ENCODE data around the gene ZC3H7A. TPM values are rescaled to one million over a fixed set of nuclear protein-coding genes. Genes with fewer than 3 reads are reported as not detected.
"Not testable (repeated sequence)": the region's sequence is repeated elsewhere in the genome, so short reads cannot be mapped to it uniquely, and the experiment has no call there.

Gene ZC3H7A
- total and polyA plus RNA-seq, 4 donors = 12.4 to 37.7 (median 24.7) TPM

DNA sequence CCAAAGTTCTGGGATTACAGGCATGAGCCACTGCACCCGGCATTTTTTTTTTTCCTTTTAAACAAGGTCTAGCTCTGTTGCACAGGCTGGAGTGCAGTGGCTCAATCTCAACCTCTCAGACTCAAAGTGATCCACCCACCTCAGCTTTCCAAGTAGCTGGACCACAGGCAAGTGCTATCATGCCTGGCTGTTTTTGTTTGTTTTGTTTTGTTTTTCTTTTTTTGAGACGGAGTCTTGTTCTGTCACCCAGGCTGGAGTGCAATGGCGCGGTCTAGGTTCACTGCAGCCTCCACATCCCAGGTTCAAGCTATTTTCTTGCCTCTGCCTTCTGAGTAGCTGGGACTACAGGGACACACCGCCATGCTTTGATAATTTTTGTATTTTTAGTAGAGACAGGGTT lies 19.1 kb upstream of the ZC3H7A start:
- no peaks in the 10 kb centered on the region for H3K36me3 ChIP-seq (ENCODE audit: control insufficient read depth in 4 of 4, insufficient read depth in 3 of 4, low read depth in 1 of 4, low read length in 3 of 4)
- no peaks in the 10 kb centered on the region for H3K9me3 ChIP-seq (ENCODE audit: control insufficient read depth in 4 of 4, low read length in 3 of 4)
- no peaks in the 10 kb centered on the region for H3K4me1 ChIP-seq (ENCODE audit: control insufficient read depth in 4 of 4, insufficient read depth in 4 of 4, low read length in 3 of 4)
- TF ChIP-seq JUND (IDR thresholded peaks at IDR 0.05) (no peak), RXRA (IDR thresholded peaks at IDR 0.05) (no peak), EGR1 (IDR thresholded peaks at IDR 0.05; ENCODE audit: low read depth in 2 of 2) (no peak), SP1 (IDR thresholded peaks at IDR 0.05) (no peak), HNF4G (IDR thresholded peaks at IDR 0.05) (no peak), FOXA1 (IDR thresholded peaks at IDR 0.05) (no peak)
- TF ChIP-seq, protein P1, sequence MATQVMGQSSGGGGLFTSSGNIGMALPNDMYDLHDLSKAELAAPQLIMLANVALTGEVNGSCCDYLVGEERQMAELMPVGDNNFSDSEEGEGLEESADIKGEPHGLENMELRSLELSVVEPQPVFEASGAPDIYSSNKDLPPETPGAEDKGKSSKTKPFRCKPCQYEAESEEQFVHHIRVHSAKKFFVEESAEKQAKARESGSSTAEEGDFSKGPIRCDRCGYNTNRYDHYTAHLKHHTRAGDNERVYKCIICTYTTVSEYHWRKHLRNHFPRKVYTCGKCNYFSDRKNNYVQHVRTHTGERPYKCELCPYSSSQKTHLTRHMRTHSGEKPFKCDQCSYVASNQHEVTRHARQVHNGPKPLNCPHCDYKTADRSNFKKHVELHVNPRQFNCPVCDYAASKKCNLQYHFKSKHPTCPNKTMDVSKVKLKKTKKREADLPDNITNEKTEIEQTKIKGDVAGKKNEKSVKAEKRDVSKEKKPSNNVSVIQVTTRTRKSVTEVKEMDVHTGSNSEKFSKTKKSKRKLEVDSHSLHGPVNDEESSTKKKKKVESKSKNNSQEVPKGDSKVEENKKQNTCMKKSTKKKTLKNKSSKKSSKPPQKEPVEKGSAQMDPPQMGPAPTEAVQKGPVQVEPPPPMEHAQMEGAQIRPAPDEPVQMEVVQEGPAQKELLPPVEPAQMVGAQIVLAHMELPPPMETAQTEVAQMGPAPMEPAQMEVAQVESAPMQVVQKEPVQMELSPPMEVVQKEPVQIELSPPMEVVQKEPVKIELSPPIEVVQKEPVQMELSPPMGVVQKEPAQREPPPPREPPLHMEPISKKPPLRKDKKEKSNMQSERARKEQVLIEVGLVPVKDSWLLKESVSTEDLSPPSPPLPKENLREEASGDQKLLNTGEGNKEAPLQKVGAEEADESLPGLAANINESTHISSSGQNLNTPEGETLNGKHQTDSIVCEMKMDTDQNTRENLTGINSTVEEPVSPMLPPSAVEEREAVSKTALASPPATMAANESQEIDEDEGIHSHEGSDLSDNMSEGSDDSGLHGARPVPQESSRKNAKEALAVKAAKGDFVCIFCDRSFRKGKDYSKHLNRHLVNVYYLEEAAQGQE (IDR thresholded peaks at IDR 0.05) = no peak
- TF ChIP-seq, protein P2, sequence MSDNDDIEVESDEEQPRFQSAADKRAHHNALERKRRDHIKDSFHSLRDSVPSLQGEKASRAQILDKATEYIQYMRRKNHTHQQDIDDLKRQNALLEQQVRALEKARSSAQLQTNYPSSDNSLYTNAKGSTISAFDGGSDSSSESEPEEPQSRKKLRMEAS (IDR thresholded peaks at IDR 0.05) = no peak
- no peak overlapping the region for H3K9ac ChIP-seq (ENCODE audit: low read depth in 1 of 2, low read length in 2 of 2)
- WGBS = 90% methylated on average over 5 of the region's 5 CpGs
- H3K27me3 ChIP-seq (ENCODE audit: control insufficient read depth in 4 of 4, insufficient read depth in 4 of 4, low read length in 3 of 4) = no peaks in the 10 kb centered on the region
- DNase-seq (ENCODE audit: low spot score) = no peak
- H3K4me3 ChIP-seq (ENCODE audit: low read depth in 1 of 3, low read length in 3 of 3) = no peak overlapping the region
- no peak overlapping the region for H3K27ac ChIP-seq (ENCODE audit: low read depth in 1 of 2, low read length in 2 of 2)

DNA sequence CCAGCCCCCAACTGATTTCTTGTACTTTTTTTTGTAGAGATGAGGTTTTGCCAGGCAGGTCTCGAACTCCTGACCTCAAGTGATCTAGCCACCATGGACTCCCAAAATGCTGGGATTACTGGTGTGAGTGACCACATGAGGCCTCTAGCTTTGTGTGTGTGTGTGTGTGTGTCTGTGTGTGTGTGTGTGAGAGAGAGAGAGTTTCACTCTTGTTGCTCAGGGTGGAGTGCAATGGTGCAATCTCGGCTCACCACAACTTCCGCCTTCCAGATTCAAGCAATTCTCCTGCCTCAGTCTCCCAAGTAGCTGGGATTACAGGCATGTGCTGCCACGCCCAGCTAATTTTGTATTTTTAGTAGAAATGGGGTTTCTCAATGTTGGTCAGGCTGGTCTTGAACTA lies 17.7 kb upstream of the ZC3H7A start:
- WGBS = 82% methylated on average over 4 of the region's 4 CpGs
- H3K4me1 ChIP-seq (ENCODE audit: control insufficient read depth in 4 of 4, insufficient read depth in 4 of 4, low read length in 3 of 4); H3K36me3 ChIP-seq (ENCODE audit: control insufficient read depth in 4 of 4, insufficient read depth in 3 of 4, low read depth in 1 of 4, low read length in 3 of 4); H3K9me3 ChIP-seq (ENCODE audit: control insufficient read depth in 4 of 4, low read length in 3 of 4); H3K27me3 ChIP-seq (ENCODE audit: control insufficient read depth in 4 of 4, insufficient read depth in 4 of 4, low read length in 3 of 4); DNase-seq (ENCODE audit: low spot score); H3K9ac ChIP-seq (ENCODE audit: low read depth in 1 of 2, low read length in 2 of 2); H3K4me3 ChIP-seq (ENCODE audit: low read depth in 1 of 3, low read length in 3 of 3); H3K27ac ChIP-seq (ENCODE audit: low read depth in 1 of 2, low read length in 2 of 2): not testable (repeated sequence)

DNA sequence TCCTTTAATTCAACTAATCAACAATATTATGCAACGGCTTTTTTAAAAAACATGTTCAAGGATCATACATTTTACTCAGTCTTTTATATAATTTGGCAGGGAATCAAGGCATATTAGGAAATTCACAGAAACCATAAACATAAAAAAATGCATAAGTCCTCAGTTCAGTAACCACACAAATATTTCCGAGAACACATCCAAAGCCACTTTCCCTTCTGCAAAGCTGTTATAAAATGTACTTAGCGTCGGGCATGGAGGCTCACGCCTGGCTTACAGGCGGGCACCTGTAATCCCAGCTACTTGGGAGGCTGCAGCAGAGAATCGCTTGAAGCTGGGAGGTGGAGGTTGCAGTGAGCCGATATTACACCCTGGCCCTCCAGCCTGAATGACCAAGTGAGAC lies 9.7 kb upstream of the ZC3H7A start:
- H3K27ac ChIP-seq (ENCODE audit: low read depth in 1 of 2, low read length in 2 of 2) = no peak overlapping the region
- TF ChIP-seq GABPA (IDR thresholded peaks at IDR 0.05 in 1 of 2, conservative IDR thresholded peaks at IDR 0.05 in 1 of 2) (no peak), FOXA1 (IDR thresholded peaks at IDR 0.05) (no peak), FOXA2 (IDR thresholded peaks at IDR 0.05) (no peak), YY1 (IDR thresholded peaks at IDR 0.05) (no peak), RAD21 (IDR thresholded peaks at IDR 0.05) (no peak), TAF1 (conservative IDR thresholded peaks at IDR 0.05) (no peak), HNF4A (conservative IDR thresholded peaks at IDR 0.05) (no peak)
- TF ChIP-seq, protein P3, sequence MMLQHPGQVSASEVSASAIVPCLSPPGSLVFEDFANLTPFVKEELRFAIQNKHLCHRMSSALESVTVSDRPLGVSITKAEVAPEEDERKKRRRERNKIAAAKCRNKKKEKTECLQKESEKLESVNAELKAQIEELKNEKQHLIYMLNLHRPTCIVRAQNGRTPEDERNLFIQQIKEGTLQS (IDR thresholded peaks at IDR 0.05) = no peak
- TF ChIP-seq, protein P2 (IDR thresholded peaks at IDR 0.05) = no peak
- TF ChIP-seq, protein P4, sequence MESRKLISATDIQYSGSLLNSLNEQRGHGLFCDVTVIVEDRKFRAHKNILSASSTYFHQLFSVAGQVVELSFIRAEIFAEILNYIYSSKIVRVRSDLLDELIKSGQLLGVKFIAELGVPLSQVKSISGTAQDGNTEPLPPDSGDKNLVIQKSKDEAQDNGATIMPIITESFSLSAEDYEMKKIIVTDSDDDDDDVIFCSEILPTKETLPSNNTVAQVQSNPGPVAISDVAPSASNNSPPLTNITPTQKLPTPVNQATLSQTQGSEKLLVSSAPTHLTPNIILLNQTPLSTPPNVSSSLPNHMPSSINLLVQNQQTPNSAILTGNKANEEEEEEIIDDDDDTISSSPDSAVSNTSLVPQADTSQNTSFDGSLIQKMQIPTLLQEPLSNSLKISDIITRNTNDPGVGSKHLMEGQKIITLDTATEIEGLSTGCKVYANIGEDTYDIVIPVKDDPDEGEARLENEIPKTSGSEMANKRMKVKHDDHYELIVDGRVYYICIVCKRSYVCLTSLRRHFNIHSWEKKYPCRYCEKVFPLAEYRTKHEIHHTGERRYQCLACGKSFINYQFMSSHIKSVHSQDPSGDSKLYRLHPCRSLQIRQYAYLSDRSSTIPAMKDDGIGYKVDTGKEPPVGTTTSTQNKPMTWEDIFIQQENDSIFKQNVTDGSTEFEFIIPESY (IDR thresholded peaks at IDR 0.05) = no peak
- TF ChIP-seq, protein P5, sequence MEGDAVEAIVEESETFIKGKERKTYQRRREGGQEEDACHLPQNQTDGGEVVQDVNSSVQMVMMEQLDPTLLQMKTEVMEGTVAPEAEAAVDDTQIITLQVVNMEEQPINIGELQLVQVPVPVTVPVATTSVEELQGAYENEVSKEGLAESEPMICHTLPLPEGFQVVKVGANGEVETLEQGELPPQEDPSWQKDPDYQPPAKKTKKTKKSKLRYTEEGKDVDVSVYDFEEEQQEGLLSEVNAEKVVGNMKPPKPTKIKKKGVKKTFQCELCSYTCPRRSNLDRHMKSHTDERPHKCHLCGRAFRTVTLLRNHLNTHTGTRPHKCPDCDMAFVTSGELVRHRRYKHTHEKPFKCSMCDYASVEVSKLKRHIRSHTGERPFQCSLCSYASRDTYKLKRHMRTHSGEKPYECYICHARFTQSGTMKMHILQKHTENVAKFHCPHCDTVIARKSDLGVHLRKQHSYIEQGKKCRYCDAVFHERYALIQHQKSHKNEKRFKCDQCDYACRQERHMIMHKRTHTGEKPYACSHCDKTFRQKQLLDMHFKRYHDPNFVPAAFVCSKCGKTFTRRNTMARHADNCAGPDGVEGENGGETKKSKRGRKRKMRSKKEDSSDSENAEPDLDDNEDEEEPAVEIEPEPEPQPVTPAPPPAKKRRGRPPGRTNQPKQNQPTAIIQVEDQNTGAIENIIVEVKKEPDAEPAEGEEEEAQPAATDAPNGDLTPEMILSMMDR (IDR thresholded peaks at IDR 0.05; ENCODE audit: low read depth, low read length, missing input control) = no peak
- no peaks in the 10 kb centered on the region for H3K4me1 ChIP-seq (ENCODE audit: control insufficient read depth in 4 of 4, insufficient read depth in 4 of 4, low read length in 3 of 4)
- no peak overlapping the region for H3K9ac ChIP-seq (ENCODE audit: low read depth in 1 of 2, low read length in 2 of 2)
- H3K27me3 ChIP-seq (ENCODE audit: control insufficient read depth in 4 of 4, insufficient read depth in 4 of 4, low read length in 3 of 4) = no peaks in the 10 kb centered on the region
- H3K4me3 ChIP-seq (ENCODE audit: low read depth in 1 of 3, low read length in 3 of 3) = no peak overlapping the region
- no peaks in the 10 kb centered on the region for H3K36me3 ChIP-seq (ENCODE audit: control insufficient read depth in 4 of 4, insufficient read depth in 3 of 4, low read depth in 1 of 4, low read length in 3 of 4)
- WGBS = 67% methylated on average over 8 of the region's 8 CpGs
- H3K9me3 ChIP-seq (ENCODE audit: control insufficient read depth in 4 of 4, low read length in 3 of 4) = no peaks in the 10 kb centered on the region
- no peak for DNase-seq (ENCODE audit: low spot score)
